ENCODE measurements around the gene CASQ1.

DNA sequence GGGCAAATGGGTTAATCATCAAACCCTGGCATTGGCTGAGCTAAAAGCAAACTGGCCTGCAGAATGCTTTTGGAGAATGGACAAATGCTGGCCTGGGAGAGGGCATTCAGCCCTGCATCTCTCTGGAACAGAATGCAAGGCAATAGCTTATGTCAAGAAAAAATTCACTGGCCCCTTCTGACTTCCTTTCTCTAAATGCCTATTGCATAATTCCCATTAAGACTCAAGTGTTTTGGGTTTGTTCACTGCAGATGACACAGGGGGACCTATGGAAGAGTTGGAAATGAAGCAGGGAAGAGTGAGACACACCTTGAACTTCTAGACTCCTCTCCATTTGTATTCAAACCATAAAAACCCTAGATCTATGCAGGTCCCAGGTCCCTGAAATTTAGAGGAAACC is 30.7 kb downstream of the CASQ1 start:
- TF ChIP-seq YY1 (IDR thresholded peaks at IDR 0.05; ENCODE audit: insufficient read depth, insufficient read length) (no peak), ZNF274 (IDR thresholded peaks at IDR 0.05; ENCODE audit: low read depth, low read length) (no peak), SUZ12 (IDR thresholded peaks at IDR 0.05; ENCODE audit: extremely low read depth, insufficient read depth, insufficient read length) (no peak)

Data from NT2/D1 (cell line).